Activated CD8-positive, alpha-beta T cell treated with anti-CD3 and anti-CD28 coated beads for 36 hours (primary cell): ENCODE results near the gene PSMB5. TPM values are rescaled to one million over a fixed set of nuclear protein-coding genes. Genes with fewer than 3 reads are reported as not detected.

Source experiments
- ATAC-seq: fragments of 200-7000 bp; cut with Tn5 transposase; one replicate; pipeline ENCODE4 v1.10.0; 2021; ENCODE audit warnings: mild to moderate bottlenecking, moderate library complexity
- CTCF ChIA-PET: fragments of 350-600 bp; sonication (Branson Sonifier 250); formaldehyde crosslinking; loops from one replicate; lab custom pipeline; 2021; ENCODE audit warnings: antibody characterized with exemption; lab: Charles Lee
- POLR2A ChIA-PET: fragments of 350-600 bp; sonication (Branson Sonifier 250); formaldehyde crosslinking; loops from one replicate; lab custom pipeline; 2021; ENCODE audit warnings: antibody characterized with exemption; lab: Charles Lee
- DNase-seq: peaks from one replicate; pipeline ENCODE4 v3.0.0-alpha.2; 2020
- H3K27ac Mint-ChIP-seq: one replicate; pipeline ENCODE4 v1.8.0; 2021; ENCODE audit warnings: mild to moderate bottlenecking, mixed read lengths
- H3K27me3 Mint-ChIP-seq: one replicate; pipeline ENCODE4 v1.8.0; 2021; ENCODE audit warnings: mixed read lengths
- H3K36me3 Mint-ChIP-seq: one replicate; pipeline ENCODE4 v1.8.0; 2021; ENCODE audit warnings: low read depth, mixed read lengths
- H3K4me1 Mint-ChIP-seq: one replicate; pipeline ENCODE4 v1.8.0; 2021; ENCODE audit warnings: low read depth, mixed read lengths
- H3K4me3 Mint-ChIP-seq: one replicate; pipeline ENCODE4 v1.8.0; 2021; ENCODE audit warnings: mild to moderate bottlenecking, moderate library complexity, mixed read lengths
- H3K9me3 Mint-ChIP-seq: one replicate; pipeline ENCODE4 v1.8.0; 2021; ENCODE audit warnings: mixed read lengths
- intact Hi-C: fragments of 100-400 bp; cut with micrococcal nuclease; formaldehyde crosslinking; loops from one replicate; pipeline ENCODE4 v1.10.0; 2022
- total RNA-seq, 2 experiments: library from RNA; stranded (reverse); gene quantifications; one replicate each; pipeline ENCODE4 v1.2.3, GENCODE V29; 2021
- TF ChIP-seq, protein P1 (sequence below): fragments of 200-600 bp; IDR thresholded peaks from one replicate; pipeline ENCODE4 v1.8.0; 2022; ENCODE audit warnings: antibody characterized with exemption, mild to moderate bottlenecking

The PSMB5 gene
- total RNA-seq, 2 experiments from 2014 or later = 119 to 120 TPM

DNA sequence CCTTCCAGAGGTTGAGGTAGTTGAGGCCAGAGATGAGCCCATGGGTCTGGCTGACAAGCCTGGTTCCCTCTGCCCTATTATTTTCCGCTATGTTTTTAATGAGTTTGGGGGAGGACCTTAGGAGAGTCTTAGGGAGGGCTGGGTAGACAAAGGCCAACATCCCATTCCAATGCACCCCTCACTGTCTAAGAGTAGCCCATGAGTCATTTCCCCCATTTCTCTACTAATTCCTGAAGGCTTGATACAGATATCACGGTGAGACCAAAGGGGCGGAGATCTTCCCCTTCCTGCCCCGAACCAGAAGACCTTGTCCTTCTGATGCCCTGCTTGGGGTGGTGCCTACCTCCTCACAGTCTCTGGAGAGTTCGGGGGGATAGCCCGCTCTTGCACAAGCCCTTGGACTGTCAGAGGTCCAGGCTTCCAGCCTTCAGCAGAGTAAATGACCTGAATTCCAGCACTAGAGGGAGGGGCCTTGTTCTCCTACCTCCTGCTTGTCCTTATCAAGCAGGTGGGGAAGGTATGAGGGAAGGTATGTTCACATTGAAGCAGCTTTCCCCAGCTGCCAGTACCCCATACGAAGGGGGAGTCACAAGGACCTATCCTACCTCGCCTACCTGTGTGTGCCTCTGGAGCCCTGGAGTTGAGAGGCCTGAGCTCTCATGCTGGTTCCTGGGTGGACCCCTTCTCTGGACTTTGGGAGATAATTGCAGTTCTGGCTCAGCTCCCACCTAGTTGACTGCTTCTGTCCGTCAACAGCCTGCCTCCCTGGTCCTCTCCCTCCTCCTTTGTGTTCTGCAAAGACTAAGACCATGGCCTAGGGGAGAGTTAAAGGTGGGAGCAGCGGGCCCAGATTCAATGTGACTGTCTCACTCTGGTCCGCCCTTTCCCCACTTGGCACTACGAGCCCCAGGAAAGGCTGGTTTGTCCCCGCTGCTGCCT is 11.0 kb upstream of the PSMB5 start:
- CTCF ChIA-PET = interaction anchor here (2.0 to 2.1 kb wide), 2 partner anchors 59 to 72 kb away, joined by 5 to 8 read pairs; no protein-coding TSS in a partner anchor
- POLR2A ChIA-PET = no interaction called here

DNA sequence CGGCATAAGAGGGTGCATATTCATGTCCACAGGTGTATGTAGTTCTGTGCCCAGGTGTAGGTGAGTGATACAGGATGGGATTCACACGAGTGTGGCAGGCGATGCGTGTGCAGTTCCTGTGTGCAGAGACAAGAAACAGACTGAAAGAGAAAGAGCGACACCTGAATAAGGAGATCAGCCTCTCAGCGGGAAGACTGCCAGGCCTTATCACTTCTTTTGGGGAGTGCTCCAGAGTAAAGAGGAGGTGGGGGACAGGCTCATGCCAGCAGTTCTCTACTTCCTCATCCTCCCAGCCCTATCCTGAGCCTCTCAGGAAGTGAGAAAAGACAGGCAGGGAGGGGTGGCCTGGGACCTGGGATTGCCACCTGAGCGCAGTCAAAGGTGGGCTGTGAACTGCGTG is 10.1 kb upstream of the PSMB5 start:
- ChIA-PET CTCF (interaction anchor here (1.5 to 2.6 kb wide), 2 partner anchors 13 to 50 kb away, joined by 4 to 12 read pairs; no protein-coding TSS in a partner anchor), POLR2A (no interaction called here)
- no peak for DNase-seq
- Mint-ChIP-seq H3K36me3 (no peaks in the 10 kb centered on the region), H3K27me3 (peaks cover 2% of the 10 kb centered on the region), H3K9me3 (no peaks in the 10 kb centered on the region), H3K27ac (no peak overlapping the region), H3K4me1 (no peaks in the 10 kb centered on the region), H3K4me3 (no peak overlapping the region)
- no peak for ATAC-seq
- intact Hi-C loops = no loop called here
- TF ChIP-seq, protein P1, sequence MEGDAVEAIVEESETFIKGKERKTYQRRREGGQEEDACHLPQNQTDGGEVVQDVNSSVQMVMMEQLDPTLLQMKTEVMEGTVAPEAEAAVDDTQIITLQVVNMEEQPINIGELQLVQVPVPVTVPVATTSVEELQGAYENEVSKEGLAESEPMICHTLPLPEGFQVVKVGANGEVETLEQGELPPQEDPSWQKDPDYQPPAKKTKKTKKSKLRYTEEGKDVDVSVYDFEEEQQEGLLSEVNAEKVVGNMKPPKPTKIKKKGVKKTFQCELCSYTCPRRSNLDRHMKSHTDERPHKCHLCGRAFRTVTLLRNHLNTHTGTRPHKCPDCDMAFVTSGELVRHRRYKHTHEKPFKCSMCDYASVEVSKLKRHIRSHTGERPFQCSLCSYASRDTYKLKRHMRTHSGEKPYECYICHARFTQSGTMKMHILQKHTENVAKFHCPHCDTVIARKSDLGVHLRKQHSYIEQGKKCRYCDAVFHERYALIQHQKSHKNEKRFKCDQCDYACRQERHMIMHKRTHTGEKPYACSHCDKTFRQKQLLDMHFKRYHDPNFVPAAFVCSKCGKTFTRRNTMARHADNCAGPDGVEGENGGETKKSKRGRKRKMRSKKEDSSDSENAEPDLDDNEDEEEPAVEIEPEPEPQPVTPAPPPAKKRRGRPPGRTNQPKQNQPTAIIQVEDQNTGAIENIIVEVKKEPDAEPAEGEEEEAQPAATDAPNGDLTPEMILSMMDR = no peak

More for the DNA sequence above, 11.0 kb upstream of the PSMB5 start:
- TF ChIP-seq, protein P1 = no peak
- intact Hi-C loops = no loop called here
- H3K9me3 Mint-ChIP-seq = no peaks in the 10 kb centered on the region
- H3K4me1 Mint-ChIP-seq = no peaks in the 10 kb centered on the region
- DNase-seq (no peak), ATAC-seq (no peak)
- H3K4me3 Mint-ChIP-seq = no peak overlapping the region
- peaks cover 2% of the 10 kb centered on the region for H3K27me3 Mint-ChIP-seq
- no peaks in the 10 kb centered on the region for H3K36me3 Mint-ChIP-seq
- no peak overlapping the region for H3K27ac Mint-ChIP-seq

DNA sequence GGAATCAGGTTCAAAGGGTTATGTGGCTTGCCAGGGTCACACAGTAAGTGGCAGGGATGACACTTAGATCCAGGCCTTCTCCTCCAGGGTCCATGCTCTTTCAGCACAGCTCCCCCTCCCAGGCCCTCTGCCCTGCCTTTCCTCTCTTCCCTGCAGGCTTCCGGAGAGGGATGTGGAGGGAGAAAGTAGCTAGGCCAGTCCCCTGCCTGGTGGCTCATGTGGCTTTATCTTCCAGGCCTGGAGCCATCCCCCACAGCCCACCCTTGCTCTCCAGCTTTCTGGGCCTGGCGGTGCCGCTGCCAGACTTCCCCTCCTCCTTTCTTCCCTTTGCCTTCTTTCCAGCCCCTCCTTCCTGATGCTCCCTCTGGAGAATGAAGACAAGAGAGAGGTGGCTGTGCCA is 9.1 kb upstream of the PSMB5 start:
- ATAC-seq (no peak), DNase-seq (no peak)
- no peaks in the 10 kb centered on the region for H3K4me1 Mint-ChIP-seq
- no peaks in the 10 kb centered on the region for H3K9me3 Mint-ChIP-seq
- TF ChIP-seq, protein P1 = no peak
- H3K27ac Mint-ChIP-seq = no peak overlapping the region
- ChIA-PET POLR2A (interaction anchor here (1.6 kb wide), 2 partner anchors 10 to 37 kb away, joined by 4 to 5 read pairs; no protein-coding TSS in a partner anchor), CTCF (interaction anchor here (1.0 to 2.6 kb wide), 6 partner anchors 14 to 81 kb away, joined by 3 to 12 read pairs (median 4); partner anchors contain the start of gene AJUBA)
- intact Hi-C loops = no loop called here
- no peak overlapping the region for H3K4me3 Mint-ChIP-seq
- no peaks in the 10 kb centered on the region for H3K36me3 Mint-ChIP-seq
- peaks cover 2% of the 10 kb centered on the region for H3K27me3 Mint-ChIP-seq

DNA sequence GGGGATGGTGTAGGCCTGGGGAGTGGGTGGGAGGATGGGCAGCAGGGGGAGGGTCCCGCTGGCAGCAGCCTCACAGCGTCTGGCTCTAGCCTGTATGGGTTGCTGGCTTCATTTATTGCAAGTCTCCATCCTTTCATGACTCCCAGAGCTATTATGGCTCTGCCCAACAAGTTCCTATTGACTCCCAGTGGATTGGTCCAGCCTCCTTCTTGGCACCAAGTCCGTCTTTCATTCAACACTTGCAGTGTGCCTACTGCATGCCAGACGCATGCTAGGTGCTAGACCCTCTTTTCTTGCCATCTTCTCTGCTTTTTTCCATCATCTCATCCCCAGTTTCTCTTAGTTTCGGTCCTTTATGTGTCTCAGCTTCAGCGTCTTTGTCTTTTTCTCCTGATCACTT is 8.4 kb upstream of the PSMB5 start:
- no peak overlapping the region for H3K27ac Mint-ChIP-seq
- no peaks in the 10 kb centered on the region for H3K4me1 Mint-ChIP-seq
- CTCF ChIA-PET = interaction anchor here (0.9 to 4.2 kb wide), 11 partner anchors 10 to 80 kb away, joined by 3 to 15 read pairs (median 3); partner anchors contain the start of genes AJUBA and CDH24
- TF ChIP-seq, protein P1 = no peak
- intact Hi-C loops = no loop called here
- no peaks in the 10 kb centered on the region for H3K36me3 Mint-ChIP-seq
- no peak for DNase-seq
- POLR2A ChIA-PET = interaction anchor here (0.8 to 1.6 kb wide), 3 partner anchors 9 to 37 kb away, joined by 3 to 5 read pairs (median 4); partner anchors contain the start of gene CDH24
- no peaks in the 10 kb centered on the region for H3K9me3 Mint-ChIP-seq
- ATAC-seq = no peak
- no peak overlapping the region for H3K4me3 Mint-ChIP-seq
- H3K27me3 Mint-ChIP-seq = peaks cover 2% of the 10 kb centered on the region
